HCT116 (cell line): ENCODE data around the gene ADD1. TPM values are rescaled to one million over a fixed set of nuclear protein-coding genes. Genes with fewer than 3 reads are reported as not detected.

ENCODE experiments used
- ATAC-seq: fragments of 200-7000 bp; cut with Tn5 transposase; 2 replicates; pipeline ENCODE4 v1.9.1; 2020; ENCODE audit warnings: mild to moderate bottlenecking, moderate library complexity
- BruUV-seq: library from RNA; stranded (reverse); fragments of 400-500 nt; replicated peaks from 2 replicates; lab custom pipeline; 2021; lab: Mats Ljungman, UMichigan
- CTCF ChIA-PET: fragments of 300-600 bp; sonication (Branson Sonifier 250); formaldehyde crosslinking; loops from one replicate; lab custom pipeline; 2021; ENCODE audit warnings: antibody characterized with exemption; lab: Charles Lee
- POLR2A ChIA-PET: fragments of 300-600, 350-600 bp; sonication (Branson Sonifier 250); formaldehyde crosslinking; loops from one replicate; lab custom pipeline; 2021; ENCODE audit warnings: antibody characterized with exemption; lab: Charles Lee
- RAD21 ChIA-PET, 2 experiments: fragments of 300-600 bp; sonication (Branson Sonifier 250); formaldehyde crosslinking; loops; one replicate each; lab custom pipeline; 2023; ENCODE audit warnings: low total read pairs in 2 of 2; ENCODE audit not compliant: uncharacterized antibody in 2 of 2, unreplicated experiment in 2 of 2, low non-redundant PET in 1 of 2; lab: Charles Lee
- DNase-seq: peaks from one replicate; pipeline ENCODE4 v3.0.0-alpha.2; 2010; ENCODE audit warnings: low read depth, low spot score
- H2AFZ ChIP-seq: fragments of 200-600 bp; shearing (Covaris generic), sonication (generic); 2 replicates; pipeline ENCODE4 v1.6.1; 2017; ENCODE audit warnings: low read depth, mixed run types, mixed read lengths, antibody characterized with exemption, low read length; ENCODE audit not compliant: poor library complexity, severe bottlenecking
- H3K27ac ChIP-seq: 2 replicates; pipeline ENCODE4 v1.5.1; 2012; ENCODE audit warnings: low read depth, low read length
- H3K27me3 ChIP-seq: fragments of 200-600 bp; sonication (generic); 2 replicates; pipeline ENCODE4 v1.6.1; 2016; ENCODE audit warnings: mixed run types, low read length, mixed read lengths; ENCODE audit not compliant: insufficient read depth
- H3K36me3 ChIP-seq, 2 experiments: fragments of 200-500 bp in 1 of 2; fragments of 200-600 bp in 1 of 2; sonication (Bioruptor generic) in 1 of 2; sonication (generic) in 1 of 2; 2 replicates each; pipeline versions ENCODE4 v1.5.1 to v1.6.1; 2014 to 2016; ENCODE audit warnings: low read length in 2 of 2, inconsistent platforms in 1 of 2, mixed read lengths in 1 of 2, mixed run types in 1 of 2; ENCODE audit not compliant: insufficient read depth in 2 of 2, control insufficient read depth in 1 of 2
- H3K4me1 ChIP-seq, 2 experiments: fragments of 200-600 bp in 1 of 2; sonication (generic) in 1 of 2; 2 replicates each; pipeline versions ENCODE4 v1.5.1 to v1.6.1; 2012 to 2017; ENCODE audit warnings: low read length in 2 of 2, inconsistent platforms in 1 of 2, mild to moderate bottlenecking in 1 of 2, mixed read lengths in 1 of 2, mixed run types in 1 of 2, moderate library complexity in 1 of 2; ENCODE audit not compliant: insufficient read depth in 2 of 2, control insufficient read depth in 1 of 2
- H3K4me2 ChIP-seq: fragments of 200-600 bp; sonication (generic); 2 replicates; pipeline ENCODE4 v1.6.1; 2017; ENCODE audit warnings: mixed run types, low read length, mixed read lengths
- H3K4me3 ChIP-seq, 2 experiments: fragments of 200-600 bp in 1 of 2; sonication (generic) in 1 of 2; replicated peaks in 1 of 2; 2 replicates each; pipeline ENCODE4 v1.5.1; 2011 to 2016; ENCODE audit warnings: low read length in 2 of 2, control low read depth in 1 of 2, low read depth in 1 of 2, mild to moderate bottlenecking in 1 of 2, mixed read lengths in 1 of 2, mixed run types in 1 of 2
- H3K79me2 ChIP-seq: fragments of 200-600 bp; sonication (generic); 2 replicates; pipeline ENCODE4 v1.6.1; 2017; ENCODE audit warnings: mild to moderate bottlenecking, mixed run types, low read length, moderate library complexity, mixed read lengths; ENCODE audit not compliant: insufficient read depth
- H3K9ac ChIP-seq: fragments of 200-600 bp; sonication (generic); 2 replicates; pipeline ENCODE4 v1.6.1; 2016; ENCODE audit warnings: low read length, mixed read lengths
- H3K9me2 ChIP-seq: fragments of 200-600 bp; sonication (generic), shearing (Covaris generic); 2 replicates; pipeline ENCODE4 v1.6.1; 2017; ENCODE audit warnings: mixed run types, mild to moderate bottlenecking, moderate library complexity; ENCODE audit not compliant: insufficient read depth
- H3K9me3 ChIP-seq, 2 experiments: fragments of 200-500 bp in 1 of 2; fragments of 200-600 bp in 1 of 2; sonication (Bioruptor generic) in 1 of 2; sonication (generic) in 1 of 2; 2 replicates each; pipeline ENCODE4 v1.6.1; 2014 to 2017; ENCODE audit warnings: low read length in 2 of 2, mixed read lengths in 2 of 2, inconsistent platforms in 1 of 2, low read depth in 1 of 2, mild to moderate bottlenecking in 1 of 2, mixed run types in 1 of 2, moderate library complexity in 1 of 2; ENCODE audit not compliant: control insufficient read depth in 1 of 2, insufficient read depth in 1 of 2
- H4K20me1 ChIP-seq: fragments of 200-600 bp; sonication (generic), shearing (Covaris generic); 2 replicates; pipeline ENCODE4 v1.6.1; 2017; ENCODE audit warnings: mixed run types, mild to moderate bottlenecking, moderate library complexity; ENCODE audit not compliant: insufficient read depth
- CBX3 ChIP-seq: IDR thresholded peaks from 2 replicates; pipeline ENCODE4 v1.6.1; 2012; ENCODE audit warnings: low read depth
- EGR1 ChIP-seq: IDR thresholded peaks from 2 replicates; pipeline ENCODE4 v1.6.1; 2012; ENCODE audit warnings: low read depth
- EZH2phosphoT487 ChIP-seq: fragments of 200-600 bp; IDR thresholded peaks from 2 replicates; pipeline ENCODE4 v1.6.1; 2018; ENCODE audit warnings: antibody characterized with exemption, borderline replicate concordance
- FOSL1 ChIP-seq: IDR thresholded peaks from 2 replicates; pipeline ENCODE4 v1.6.1; 2012; ENCODE audit warnings: low read depth
- POLR2A ChIP-seq: IDR thresholded peaks from 2 replicates; pipeline ENCODE4 v1.7.0; 2011; ENCODE audit warnings: borderline replicate concordance; ENCODE audit not compliant: insufficient read depth, insufficient read length; ENCODE audit errors: extremely low read depth
- SP1 ChIP-seq: IDR thresholded peaks from 2 replicates; pipeline ENCODE4 v1.6.1; 2012; ENCODE audit warnings: low read depth
- SRF ChIP-seq: IDR thresholded peaks from 2 replicates; pipeline ENCODE4 v1.6.1; 2012; ENCODE audit warnings: low read depth
- TCF7L2 ChIP-seq: IDR thresholded peaks from 2 replicates; pipeline ENCODE4 v1.7.0; 2011; ENCODE audit warnings: borderline replicate concordance, inconsistent platforms; ENCODE audit not compliant: insufficient read depth, insufficient read length; ENCODE audit errors: extremely low read depth
- YY1 ChIP-seq: IDR thresholded peaks from 2 replicates; pipeline ENCODE4 v1.6.1; 2011; ENCODE audit warnings: low read length, low read depth, moderate library complexity, mild to moderate bottlenecking; ENCODE audit not compliant: insufficient replicate concordance; ENCODE audit errors: extremely low read depth
- intact Hi-C: fragments of 100-400 bp; cut with micrococcal nuclease; formaldehyde crosslinking; loops from 2 replicates; pipeline ENCODE4 v1.10.0; 2022
- total RNA-seq: library from RNA; stranded (reverse); gene quantifications from one replicate; pipeline ENCODE4 v1.2.1, GENCODE V29; 2021; ENCODE audit not compliant: unreplicated experiment
- TF ChIP-seq, protein P1 (sequence below): IDR thresholded peaks from 2 replicates; pipeline ENCODE4 v1.6.1; 2012
- TF ChIP-seq, protein P2 (sequence below): IDR thresholded peaks from 2 replicates; pipeline ENCODE4 v1.6.1; 2011; ENCODE audit warnings: mild to moderate bottlenecking, low read length, moderate library complexity; ENCODE audit not compliant: insufficient replicate concordance; ENCODE audit errors: extremely low read depth

ADD1 gene
- total RNA-seq, 1 experiment from 2014 or later: 139 TPM

DNA sequence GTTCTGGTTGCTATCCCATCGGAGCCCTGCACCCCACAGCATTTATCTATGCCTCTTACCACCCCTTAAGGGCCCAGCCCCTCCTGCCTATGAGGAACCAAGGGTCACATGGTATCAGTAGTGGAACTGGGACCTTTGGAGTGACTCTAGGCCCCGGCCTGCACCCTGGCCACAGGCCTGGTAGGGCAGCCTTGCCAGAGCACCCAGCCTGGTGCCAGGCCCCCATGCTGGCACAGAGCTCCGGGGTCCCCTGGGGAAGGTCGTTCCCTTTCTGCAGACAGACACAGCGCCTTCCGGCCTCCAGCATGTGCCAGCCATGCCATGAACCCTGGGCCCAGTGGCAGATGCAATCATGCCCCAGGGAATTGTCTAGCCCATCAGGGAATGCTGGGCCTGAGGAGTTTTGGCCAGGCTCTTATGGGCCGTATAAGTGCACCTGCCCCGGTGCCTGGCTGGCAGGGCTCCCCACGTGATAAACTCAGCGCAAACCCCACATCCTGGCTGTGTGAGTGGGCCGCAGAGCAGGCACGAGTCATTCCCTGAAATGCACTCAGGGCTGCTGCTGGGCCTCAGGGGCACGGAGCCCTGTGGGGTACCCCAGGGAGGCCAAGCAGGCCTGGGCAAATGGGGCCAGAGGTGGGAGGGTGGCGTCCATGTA, 19.8 kb upstream of the ADD1 start:
- H3K9ac ChIP-seq: no peak overlapping the region
- no peak overlapping the region for H3K4me2 ChIP-seq
- CTCF ChIA-PET: no interaction called here
- TF ChIP-seq EGR1 (no peak), CBX3 (no peak), EZH2phosphoT487 (no peak), SP1 (no peak), TCF7L2 (no peak), SRF (no peak), FOSL1 (no peak), YY1 (no peak), POLR2A (no peak)
- TF ChIP-seq, protein P1, sequence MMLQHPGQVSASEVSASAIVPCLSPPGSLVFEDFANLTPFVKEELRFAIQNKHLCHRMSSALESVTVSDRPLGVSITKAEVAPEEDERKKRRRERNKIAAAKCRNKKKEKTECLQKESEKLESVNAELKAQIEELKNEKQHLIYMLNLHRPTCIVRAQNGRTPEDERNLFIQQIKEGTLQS: no peak
- TF ChIP-seq, protein P2, sequence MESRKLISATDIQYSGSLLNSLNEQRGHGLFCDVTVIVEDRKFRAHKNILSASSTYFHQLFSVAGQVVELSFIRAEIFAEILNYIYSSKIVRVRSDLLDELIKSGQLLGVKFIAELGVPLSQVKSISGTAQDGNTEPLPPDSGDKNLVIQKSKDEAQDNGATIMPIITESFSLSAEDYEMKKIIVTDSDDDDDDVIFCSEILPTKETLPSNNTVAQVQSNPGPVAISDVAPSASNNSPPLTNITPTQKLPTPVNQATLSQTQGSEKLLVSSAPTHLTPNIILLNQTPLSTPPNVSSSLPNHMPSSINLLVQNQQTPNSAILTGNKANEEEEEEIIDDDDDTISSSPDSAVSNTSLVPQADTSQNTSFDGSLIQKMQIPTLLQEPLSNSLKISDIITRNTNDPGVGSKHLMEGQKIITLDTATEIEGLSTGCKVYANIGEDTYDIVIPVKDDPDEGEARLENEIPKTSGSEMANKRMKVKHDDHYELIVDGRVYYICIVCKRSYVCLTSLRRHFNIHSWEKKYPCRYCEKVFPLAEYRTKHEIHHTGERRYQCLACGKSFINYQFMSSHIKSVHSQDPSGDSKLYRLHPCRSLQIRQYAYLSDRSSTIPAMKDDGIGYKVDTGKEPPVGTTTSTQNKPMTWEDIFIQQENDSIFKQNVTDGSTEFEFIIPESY: no peak
- TF ChIP-seq, all 23 proteins: peak for 0
- no peaks in the 10 kb centered on the region for H3K9me2 ChIP-seq
- no peaks in the 10 kb centered on the region for H4K20me1 ChIP-seq
- DNase-seq: no peak
- intact Hi-C loops: no loop called here
- POLR2A ChIA-PET: no interaction called here
- no peak overlapping the region for H3K27ac ChIP-seq
- H3K36me3 ChIP-seq: peaks cover 18 to 36% of the 10 kb centered on the region in 2 experiments
- H3K4me3 ChIP-seq: no peak overlapping the region
- H3K9me3 ChIP-seq: no peaks in the 10 kb centered on the region
- peaks cover 26% of the 10 kb centered on the region for H3K79me2 ChIP-seq
- ATAC-seq: no peak
- RAD21 ChIA-PET: no interaction called here
- peaks cover 8 to 13% of the 10 kb centered on the region in 2 experiments; a peak in 3 of 4 replicates for H3K4me1 ChIP-seq
- no peak overlapping the region for H2AFZ ChIP-seq
- no TSS peak for BruUV-seq
- no peaks in the 10 kb centered on the region for H3K27me3 ChIP-seq
